Activated CD4-positive, alpha-beta T cell treated with anti-CD3 and anti-CD28 coated beads, Interleukin-2, amount 50 U/mL, for 1 hour (primary cell): Measurements from ENCODE around the gene TRDN.
"Not testable (repeated sequence)": the region's sequence is repeated elsewhere in the genome, so short reads cannot be mapped to it uniquely, and the experiment has no call there.

Source experiments
- DNase-seq: peaks from one replicate; pipeline ENCODE4 v3.0.0-alpha.2; 2020

The TRDN gene

GRCh38 chr6:123383718-123384117 lies 253.0 kb downstream of the TRDN start:
- DNase-seq, result no peak

DNA sequence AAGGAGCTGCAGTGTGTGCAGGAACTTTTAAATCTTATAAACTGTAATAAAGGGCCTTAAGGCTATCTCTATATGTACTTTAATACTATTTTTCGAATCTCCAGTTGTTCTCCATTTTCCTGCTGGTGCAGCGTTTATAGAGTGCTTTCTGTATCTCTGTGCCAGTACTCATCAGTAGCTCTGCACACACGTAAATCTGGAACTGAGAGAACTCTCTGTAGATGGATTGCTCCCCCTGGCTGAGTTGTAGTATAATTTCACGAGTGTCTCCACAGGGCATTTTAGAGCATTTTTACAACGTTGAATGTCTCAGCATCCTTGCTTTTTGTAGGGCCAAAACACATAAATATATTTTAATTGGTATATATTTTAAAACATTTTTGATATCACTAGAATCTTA lies 256.5 kb downstream of the TRDN start:
- no peak for DNase-seq

DNA sequence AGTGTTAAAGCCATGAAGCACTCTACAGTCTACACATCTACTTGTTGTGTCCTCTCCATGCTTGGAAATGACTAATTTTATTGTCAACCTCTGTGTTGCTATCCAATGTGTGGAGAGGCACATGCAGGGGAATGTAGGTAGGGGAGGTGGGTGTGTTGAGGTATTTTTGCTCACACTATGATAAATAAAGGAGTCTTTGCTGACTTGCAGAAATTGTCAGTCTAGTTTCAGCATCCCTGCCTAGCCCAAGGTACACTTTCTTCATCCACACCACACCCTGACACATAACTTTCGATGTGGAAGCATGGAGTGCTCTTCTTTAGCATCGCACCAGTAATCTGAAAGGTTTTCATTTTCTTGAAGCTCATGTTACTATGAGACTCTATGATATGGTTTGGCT lies 264.0 kb downstream of the TRDN start:
- DNase-seq, result no peak

DNA sequence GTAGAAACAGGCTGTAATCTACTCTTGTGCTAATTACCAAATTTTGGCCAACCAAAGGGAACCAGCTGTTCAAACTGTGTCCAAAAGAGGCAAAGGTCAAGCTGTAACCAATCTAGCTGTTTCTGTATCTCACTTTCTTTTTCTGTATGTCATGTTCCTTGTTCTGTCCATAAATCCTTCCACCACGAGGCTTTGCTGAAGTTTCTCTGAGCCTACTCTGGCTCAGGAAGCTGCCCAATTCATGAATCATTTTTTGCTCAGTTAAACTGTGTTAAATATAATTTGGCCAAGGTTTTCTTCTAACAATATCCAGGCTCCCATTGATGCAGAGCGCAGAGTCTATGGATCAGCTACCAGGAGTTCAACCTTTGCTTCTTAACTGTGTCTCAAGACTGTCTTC lies 272.8 kb downstream of the TRDN start:
- DNase-seq, result no peak

DNA sequence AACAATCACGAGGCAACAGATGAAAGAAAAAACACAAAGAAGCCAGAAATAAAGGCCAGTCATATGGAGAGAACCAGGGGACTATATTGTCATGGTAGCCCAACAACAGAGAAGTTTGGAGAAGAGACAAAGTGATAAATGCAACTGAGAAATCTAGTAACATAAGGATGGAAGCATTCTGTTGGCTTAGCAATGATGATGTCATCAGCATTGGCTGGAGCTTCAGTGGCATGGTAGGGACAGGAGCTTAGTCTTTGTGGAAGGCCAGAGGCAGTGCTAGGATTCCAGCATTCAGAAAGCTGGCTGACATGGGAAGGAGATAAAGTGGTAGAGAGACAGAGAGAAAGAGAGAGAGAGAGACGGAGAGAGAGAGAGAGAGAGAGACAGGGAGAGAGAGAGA lies 276.4 kb downstream of the TRDN start:
- no peak for DNase-seq

GRCh38 chr6:123352705-123353104 lies 284.0 kb downstream of the TRDN start:
- no peak for DNase-seq

DNA sequence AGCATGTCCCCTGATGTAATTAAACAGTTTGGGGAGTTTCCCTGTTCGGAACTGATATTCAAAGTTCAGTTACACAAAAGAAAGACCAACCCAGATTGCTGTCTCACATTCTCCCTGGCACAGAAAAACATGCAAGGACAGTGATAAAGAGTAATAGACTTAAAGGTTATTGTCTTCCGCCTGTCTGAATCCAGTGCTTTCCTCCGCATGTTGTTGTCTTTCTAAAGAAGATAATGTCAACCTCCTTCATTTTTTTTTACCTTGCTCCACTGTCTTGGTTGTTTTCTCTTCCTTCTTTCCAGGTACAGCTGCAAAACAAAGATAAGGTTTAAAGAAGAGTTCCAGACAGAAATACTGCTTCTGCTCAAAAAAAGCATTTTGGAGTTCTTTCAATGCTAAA lies 284.5 kb downstream of the TRDN start:
- no peak for DNase-seq

- no peak for DNase-seq
Measured at GRCh38 chr6:123343836-123344235, 292.9 kb downstream of the TRDN start.

GRCh38 chr6:123338394-123338793 lies 298.4 kb downstream of the TRDN start:
- no peak for DNase-seq

- DNase-seq, result no peak
Measured at GRCh38 chr6:123333000-123333756, 303.6 kb downstream of the TRDN start.

GRCh38 chr6:123332070-123332469 lies 304.7 kb downstream of the TRDN start:
- DNase-seq, result no peak

GRCh38 chr6:123329337-123329736 lies 307.4 kb downstream of the TRDN start:
- no peak for DNase-seq

DNA sequence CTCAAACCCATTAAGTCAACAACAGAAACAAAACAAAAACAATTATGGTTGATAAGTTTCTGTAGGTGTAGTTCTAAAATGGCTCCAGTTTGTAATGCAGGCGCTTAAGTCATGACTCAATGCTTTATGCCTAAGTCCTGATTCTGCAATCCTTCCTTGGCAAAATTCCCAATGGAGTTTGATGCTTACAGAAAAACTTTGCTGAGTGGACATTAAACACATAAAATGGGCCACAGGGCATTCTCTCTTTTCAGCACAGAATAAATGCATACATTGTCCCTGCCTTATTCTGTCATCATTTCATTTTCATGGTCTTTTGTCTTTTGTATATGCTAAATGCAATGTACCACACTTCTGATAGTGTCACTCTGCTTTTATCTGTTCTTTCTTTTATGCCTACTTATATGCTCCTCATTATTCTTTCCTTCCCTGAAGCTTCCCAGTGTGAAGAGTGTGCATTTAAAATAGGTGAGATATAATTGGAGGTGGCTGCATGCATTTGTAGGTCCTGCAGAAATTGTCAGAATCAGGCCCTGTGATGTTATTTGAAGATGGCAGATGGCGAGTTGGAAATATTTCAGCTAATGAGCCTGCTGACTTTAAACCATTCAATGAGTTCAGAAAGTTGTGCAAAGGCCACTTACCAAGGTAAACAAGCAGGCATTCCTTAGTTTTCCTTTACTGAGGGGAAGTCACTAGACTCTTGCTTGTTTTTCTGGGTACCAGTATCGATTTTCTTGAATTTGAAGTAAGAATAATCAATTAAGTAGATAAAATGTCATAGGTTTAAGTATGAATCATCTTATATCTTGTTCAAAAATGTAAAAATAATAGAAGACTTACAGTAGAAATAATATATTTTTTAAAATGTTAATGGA lies 313.1 kb downstream of the TRDN start:
- no peak for DNase-seq

- no peak for DNase-seq
Measured at GRCh38 chr6:123321020-123321419, 315.7 kb downstream of the TRDN start.

DNA sequence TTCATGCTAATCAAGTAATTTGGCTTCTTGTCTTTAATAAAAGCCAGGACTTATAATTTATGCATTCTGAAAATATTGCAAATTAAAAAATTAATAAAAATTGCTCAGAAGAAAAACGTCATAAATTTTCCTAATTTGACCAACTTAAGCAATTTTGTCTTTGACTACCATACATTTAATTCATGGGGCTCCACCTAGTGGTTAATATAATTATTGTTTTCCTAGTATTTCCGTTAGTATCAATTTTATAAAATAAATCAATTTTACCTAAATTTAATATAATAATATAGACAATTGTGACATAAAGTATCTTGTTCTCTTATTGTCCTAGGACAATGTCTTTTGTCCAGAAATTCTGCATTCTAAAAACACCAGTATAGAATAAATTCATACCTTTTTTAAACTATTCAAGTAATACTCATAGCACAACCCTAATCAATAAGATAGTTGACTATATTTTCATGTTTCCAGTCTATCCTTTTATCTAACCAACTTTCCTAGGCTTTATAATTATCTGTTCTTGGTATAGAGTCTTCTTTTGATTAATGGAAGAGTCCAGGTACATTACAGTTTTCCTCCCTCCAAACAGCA lies 319.9 kb downstream of the TRDN start:
- DNase-seq, result no peak

GRCh38 chr6:123314459-123314858 lies 322.3 kb downstream of the TRDN start:
- DNase-seq, result not testable (repeated sequence)

- no peak for DNase-seq
Measured at GRCh38 chr6:123309130-123309529, 327.6 kb downstream of the TRDN start.

DNA sequence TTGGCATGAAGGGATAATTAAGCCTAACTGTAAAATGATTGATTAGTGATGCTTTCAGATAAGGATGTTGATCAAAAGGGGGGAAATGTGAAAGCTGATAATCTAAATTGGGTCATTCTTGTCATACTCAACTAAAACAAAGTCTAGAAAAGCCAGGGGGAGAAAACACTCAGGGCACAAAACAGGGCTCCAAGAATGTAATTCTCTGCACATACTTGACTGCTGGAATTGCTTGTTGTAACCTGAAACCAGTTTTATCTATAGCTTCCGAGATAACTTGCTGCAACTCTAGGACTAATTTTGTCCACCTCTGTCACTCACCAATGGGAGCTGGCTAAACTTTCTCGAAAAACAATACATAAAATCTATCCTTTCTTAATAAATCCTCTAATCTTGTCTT lies 330.4 kb downstream of the TRDN start:
- no peak for DNase-seq

DNA sequence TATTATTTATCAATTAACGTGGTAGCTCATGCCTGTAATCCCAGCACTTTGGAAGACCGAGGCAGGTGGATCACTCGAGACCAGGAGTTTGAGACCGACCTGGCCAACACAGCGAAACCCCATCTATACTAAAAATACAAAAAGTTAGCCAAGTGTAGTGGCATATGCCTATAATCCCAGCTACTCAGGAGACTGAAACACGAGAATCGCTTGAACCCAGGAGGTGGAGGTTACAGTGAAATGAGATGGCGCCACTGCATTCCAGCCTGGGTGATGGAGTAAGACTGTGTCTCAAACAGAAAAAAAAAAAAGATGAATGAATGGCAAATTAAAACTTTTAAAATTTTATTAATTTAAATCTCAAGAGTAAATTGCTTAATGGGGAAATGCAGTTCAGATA lies 341.1 kb downstream of the TRDN start:
- no peak for DNase-seq

DNA sequence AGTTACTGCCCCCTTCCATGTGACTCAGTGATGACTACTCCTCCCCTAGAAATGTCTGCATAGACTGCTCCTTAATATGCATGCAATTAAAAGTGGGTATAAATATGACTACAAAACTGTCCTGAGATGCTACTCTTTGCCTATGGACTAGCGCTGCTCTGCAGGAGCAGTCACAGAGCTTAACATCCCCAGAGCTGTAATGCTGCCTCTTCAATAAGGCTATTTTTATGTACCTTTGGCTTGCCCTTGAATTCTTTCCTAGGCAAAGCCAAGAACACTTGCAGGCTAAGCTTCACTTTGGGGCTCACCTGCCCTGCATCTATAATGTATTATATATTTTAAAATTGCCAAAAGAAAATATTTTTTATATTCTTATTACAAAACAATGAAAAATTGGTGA lies 341.6 kb downstream of the TRDN start:
- DNase-seq, result no peak

DNA sequence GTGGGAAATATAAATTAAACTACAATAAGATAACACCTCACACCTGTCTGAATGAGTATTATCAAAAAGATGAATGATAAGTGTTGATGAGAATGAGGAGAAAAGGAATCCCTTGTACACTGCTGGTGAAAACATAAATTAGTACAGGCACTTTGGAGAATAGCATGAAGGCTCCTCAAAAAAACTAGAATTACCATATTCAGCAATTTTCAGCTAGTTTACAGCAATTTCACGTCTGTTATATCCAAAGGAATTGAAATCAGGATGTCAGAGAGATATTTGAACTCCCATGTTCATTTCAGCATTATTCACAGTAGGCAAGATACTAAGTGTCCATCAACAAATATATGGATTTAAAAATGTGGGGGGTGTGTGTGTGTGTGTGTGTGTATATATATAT lies 348.1 kb downstream of the TRDN start:
- DNase-seq, result no peak

DNA sequence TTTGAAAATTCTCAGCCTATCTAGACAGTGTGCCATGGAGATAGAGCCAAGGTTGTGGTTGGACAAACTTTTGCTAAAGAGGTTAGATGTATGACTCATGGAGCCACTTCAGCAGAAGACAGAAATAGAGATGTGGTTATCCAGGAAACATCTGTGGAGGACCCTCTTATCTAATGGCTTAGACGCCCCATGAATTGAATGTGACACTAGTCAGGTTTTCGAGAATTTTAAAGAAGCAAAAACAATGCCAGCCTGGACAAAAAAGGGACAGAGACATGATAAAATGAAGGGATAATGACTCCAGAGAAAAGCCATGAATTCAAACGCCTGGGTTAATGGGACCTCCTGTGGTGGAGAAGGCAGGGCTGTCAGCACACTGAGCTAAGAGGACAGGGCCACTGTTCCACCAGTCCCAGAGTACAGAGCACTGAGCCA lies 360.2 kb downstream of the TRDN start:
- no peak for DNase-seq

- no peak for DNase-seq
Measured at GRCh38 chr6:123263981-123264380, 372.8 kb downstream of the TRDN start.

GRCh38 chr6:123240626-123241025 lies 396.1 kb downstream of the TRDN start:
- DNase-seq, result no peak
